Body of pancreas (tissue), 4 donors: ENCODE results near the gene MAP7D2. TPM values are rescaled to one million over a fixed set of nuclear protein-coding genes. Genes with fewer than 3 reads are reported as not detected.

Experiments
- ATAC-seq: fragments of 150-250 bp; one replicate; pipeline ENCODE4 v1.9.1; 2016
- DNase-seq, 4 donors: peaks; one replicate each; pipeline ENCODE4 v3.0.0-alpha.2; 2019
- H3K27ac ChIP-seq, 4 donors: fragments of 200-600 bp; sonication (generic); 1 replicate in 3 of 4; 2 replicates in 1 of 4; pipeline versions ENCODE4 v1.5.1 to v1.6.1; 2016 to 2019; ENCODE audit warnings: mild to moderate bottlenecking in 1 of 4, mixed read lengths in 1 of 4, moderate library complexity in 1 of 4
- H3K27me3 ChIP-seq, 2 donors: fragments of 200-600 bp; sonication (generic); one replicate each; pipeline ENCODE4 v1.6.0; 2016; ENCODE audit warnings: mild to moderate bottlenecking in 1 of 2
- H3K36me3 ChIP-seq, 2 donors: fragments of 200-600 bp; sonication (generic); replicated peaks in 1 of 2; 2 replicates each; pipeline ENCODE4 v1.5.1; 2016; ENCODE audit warnings: low read depth in 2 of 2; ENCODE audit not compliant: insufficient read depth in 1 of 2
- H3K4me1 ChIP-seq: fragments of 200-600 bp; sonication (generic); one replicate; pipeline ENCODE4 v1.6.0; 2016
- H3K4me3 ChIP-seq, 2 donors: fragments of 200-600 bp; sonication (generic); 1 replicate in 1 of 2; 2 replicates in 1 of 2; pipeline ENCODE4 v1.5.1; 2016 to 2019
- H3K9me3 ChIP-seq, 3 donors: fragments of 200-600 bp; sonication (generic); 1 replicate in 2 of 3; 2 replicates in 1 of 3; pipeline ENCODE4 v1.5.1; 2016
- POLR2A ChIP-seq, 3 donors: fragments of 450-650 bp; IDR thresholded peaks; one replicate each; pipeline ENCODE4 v1.6.1; 2016; ENCODE audit warnings: antibody characterized with exemption in 3 of 3, mild to moderate bottlenecking in 2 of 3
- WGBS, 2 donors: methylation state at CpG; one replicate each; pipeline ENCODE4 v1.1.5; 2017; 5-methylcytosine and 5-hydroxymethylcytosine counted together
- intact Hi-C: fragments of 100-400 bp; cut with DNase I; formaldehyde crosslinking; loops from one replicate; pipeline ENCODE4 v1.15.1; 2023
- microRNA counts, 2 donors: library from miRNA; unstranded; fragments of <30 nt; microRNA quantifications; one replicate each; lab custom pipeline; 2017
- microRNA-seq, 2 donors: library from miRNA; unstranded; fragments of <30 nt; microRNA quantifications; one replicate each; pipeline ENCODE4, GENCODE V29; 2016; ENCODE audit warnings: borderline number of aligned reads in 2 of 2, borderline replicate concordance in 2 of 2
- small RNA-seq: library from RNA; depleted of rRNA; stranded (forward); fragments of <200 nt; gene quantifications from one replicate; pipeline ENCODE3, GENCODE V24; 2016
- total RNA-seq, 2 donors: library from RNA; depleted of rRNA; stranded (reverse); fragments of >200 nt; gene quantifications; one replicate each; pipeline ENCODE4 v1.1.0, GENCODE V29; 2016
- TF ChIP-seq, protein P1 (sequence below), 7 experiments: fragments of 450-650 bp in 4 of 7; fragments of 200-600 bp in 3 of 7; sonication (generic) in 3 of 7; IDR thresholded peaks; one replicate each; pipeline ENCODE4 v1.5.1; 2016 to 2019; ENCODE audit warnings: antibody characterized with exemption in 7 of 7

MAP7D2 gene
- total RNA-seq, 2 donors from 2014 or later = under 0.01 to 0.99 TPM

DNA sequence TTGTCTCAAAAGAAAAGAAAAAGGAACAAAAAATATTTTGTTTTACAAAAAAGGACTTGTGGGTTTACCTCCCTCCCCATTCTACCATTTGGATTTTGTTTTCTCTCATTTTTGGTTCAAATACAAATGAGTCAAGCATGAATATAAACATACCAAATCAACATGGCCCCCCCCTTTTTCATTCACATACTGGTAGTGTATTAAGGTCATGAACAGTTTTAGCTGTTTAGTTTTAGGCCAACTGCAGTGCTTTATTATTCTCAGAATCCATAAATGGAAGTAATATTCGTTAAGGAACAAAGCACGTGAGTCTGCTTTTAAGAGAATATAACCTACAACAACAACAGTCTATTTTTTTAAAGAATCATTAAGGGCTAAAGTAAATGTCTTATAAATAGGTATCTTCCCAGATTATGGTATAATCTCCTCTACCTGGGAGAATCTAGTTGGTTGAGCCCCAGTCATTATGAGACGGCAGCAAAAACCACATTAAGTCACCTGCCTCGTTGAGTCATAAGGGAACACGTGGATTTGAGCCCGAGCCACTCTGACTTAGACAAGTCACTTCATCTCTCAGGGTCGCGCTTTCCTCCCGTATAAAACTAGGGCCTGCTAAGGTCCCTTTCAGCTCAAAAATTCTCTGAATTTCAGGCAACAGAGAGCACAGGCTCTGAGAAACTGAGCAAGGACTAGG is 152.5 kb downstream of the MAP7D2 start:
- no peaks in the 10 kb centered on the region for H3K36me3 ChIP-seq
- ATAC-seq (no peak), DNase-seq (no peak)
- TF ChIP-seq POLR2A (IDR thresholded peaks at IDR 0.05) = no peak
- TF ChIP-seq, protein P1, sequence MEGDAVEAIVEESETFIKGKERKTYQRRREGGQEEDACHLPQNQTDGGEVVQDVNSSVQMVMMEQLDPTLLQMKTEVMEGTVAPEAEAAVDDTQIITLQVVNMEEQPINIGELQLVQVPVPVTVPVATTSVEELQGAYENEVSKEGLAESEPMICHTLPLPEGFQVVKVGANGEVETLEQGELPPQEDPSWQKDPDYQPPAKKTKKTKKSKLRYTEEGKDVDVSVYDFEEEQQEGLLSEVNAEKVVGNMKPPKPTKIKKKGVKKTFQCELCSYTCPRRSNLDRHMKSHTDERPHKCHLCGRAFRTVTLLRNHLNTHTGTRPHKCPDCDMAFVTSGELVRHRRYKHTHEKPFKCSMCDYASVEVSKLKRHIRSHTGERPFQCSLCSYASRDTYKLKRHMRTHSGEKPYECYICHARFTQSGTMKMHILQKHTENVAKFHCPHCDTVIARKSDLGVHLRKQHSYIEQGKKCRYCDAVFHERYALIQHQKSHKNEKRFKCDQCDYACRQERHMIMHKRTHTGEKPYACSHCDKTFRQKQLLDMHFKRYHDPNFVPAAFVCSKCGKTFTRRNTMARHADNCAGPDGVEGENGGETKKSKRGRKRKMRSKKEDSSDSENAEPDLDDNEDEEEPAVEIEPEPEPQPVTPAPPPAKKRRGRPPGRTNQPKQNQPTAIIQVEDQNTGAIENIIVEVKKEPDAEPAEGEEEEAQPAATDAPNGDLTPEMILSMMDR (IDR thresholded peaks at IDR 0.05) = no peak
- intact Hi-C loops = no loop called here
- H3K4me3 ChIP-seq = no peak overlapping the region
- no peak overlapping the region for H3K27ac ChIP-seq
- H3K9me3 ChIP-seq = no peaks in the 10 kb centered on the region
- H3K27me3 ChIP-seq = no peaks in the 10 kb centered on the region
- no peaks in the 10 kb centered on the region for H3K4me1 ChIP-seq
- 81 to 91% methylated on average over 7 to 8 of the region's 9 CpGs for WGBS, 2 donors

DNA sequence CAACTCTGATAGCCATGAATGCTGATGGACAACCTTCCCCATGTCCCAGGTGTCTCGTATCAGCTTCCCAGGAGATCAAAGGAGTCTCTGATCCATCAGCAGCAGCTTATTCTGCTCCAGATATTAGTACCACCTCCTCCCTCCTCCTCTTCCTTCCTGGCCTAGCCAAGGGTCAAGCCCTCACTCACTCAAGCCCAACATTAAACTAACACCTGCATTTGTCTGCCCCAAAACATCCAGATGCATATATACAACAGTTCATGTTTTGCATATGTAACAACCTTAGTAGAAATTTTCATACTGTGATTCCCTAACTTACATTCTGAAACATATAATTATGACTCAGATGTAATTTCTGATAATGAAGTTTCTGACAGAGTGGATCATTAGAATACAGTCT is 155.8 kb downstream of the MAP7D2 start:
- intact Hi-C loops = no loop called here
- Histone ChIP-seq H3K36me3 (no peaks in the 10 kb centered on the region), H3K27me3 (no peaks in the 10 kb centered on the region), H3K4me3 (no peak overlapping the region), H3K4me1 (no peaks in the 10 kb centered on the region), H3K9me3 (no peaks in the 10 kb centered on the region), H3K27ac (no peak overlapping the region)
- DNase-seq (no peak), ATAC-seq (no peak)
- TF ChIP-seq, protein P1 (IDR thresholded peaks at IDR 0.05) = no peak
- no peak for TF ChIP-seq POLR2A (IDR thresholded peaks at IDR 0.05)
- WGBS, 2 donors = 88 to 100% methylated on average over 1 of the region's 1 CpG

DNA sequence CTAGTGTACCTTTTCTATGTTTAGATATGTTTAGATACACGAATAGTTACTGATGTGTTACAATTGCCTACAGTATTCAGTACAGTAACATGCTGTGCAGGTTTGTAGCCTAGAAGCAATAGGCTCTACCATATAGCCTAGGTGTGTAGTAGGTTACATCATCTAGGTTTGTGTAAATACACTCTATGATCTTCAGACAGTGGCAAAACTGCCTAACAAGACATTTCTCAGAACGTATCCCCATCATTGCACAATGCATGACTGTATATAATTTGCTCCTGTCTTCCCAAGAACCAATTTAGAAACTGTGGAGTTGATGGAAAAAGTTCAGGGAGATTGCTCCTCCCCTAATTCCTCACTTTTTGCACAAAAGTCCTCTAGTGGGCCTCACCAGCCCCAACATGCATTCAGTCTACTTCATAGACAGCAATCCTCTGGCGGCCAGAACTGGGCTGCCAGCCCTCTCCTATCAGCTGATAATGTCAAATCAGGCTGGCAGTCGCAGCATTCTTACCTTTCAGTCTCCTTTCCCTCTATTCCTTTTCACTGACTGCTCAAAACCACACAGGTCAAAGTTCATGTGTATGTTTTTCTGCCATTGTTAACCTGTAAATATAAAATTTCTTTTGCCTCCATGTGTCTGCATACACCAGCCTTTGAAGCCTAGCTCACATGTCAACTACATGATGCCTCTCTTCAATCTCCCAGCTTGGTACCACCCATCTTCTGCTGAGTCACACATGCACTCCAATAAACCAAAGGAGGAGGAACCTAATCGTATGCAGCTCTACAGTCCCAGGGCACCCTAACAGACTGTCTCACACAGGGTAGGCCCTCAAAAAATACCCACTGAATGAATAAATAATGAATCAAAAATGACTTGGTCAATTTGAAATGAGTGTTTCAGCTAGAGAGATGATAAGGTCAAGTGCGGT is 157.9 kb downstream of the MAP7D2 start:
- intact Hi-C loops = no loop called here
- TF ChIP-seq, protein P1 (IDR thresholded peaks at IDR 0.05) = no peak
- TF ChIP-seq POLR2A (IDR thresholded peaks at IDR 0.05) = no peak
- no peak for ATAC-seq
- Histone ChIP-seq H3K27ac (no peak overlapping the region), H3K27me3 (no peaks in the 10 kb centered on the region), H3K4me3 (no peak overlapping the region), H3K9me3 (no peaks in the 10 kb centered on the region), H3K36me3 (no peaks in the 10 kb centered on the region), H3K4me1 (no peaks in the 10 kb centered on the region)
- 68 to 71% methylated on average over 5 to 6 of the region's 6 CpGs for WGBS, 2 donors
- DNase-seq = no peak

DNA sequence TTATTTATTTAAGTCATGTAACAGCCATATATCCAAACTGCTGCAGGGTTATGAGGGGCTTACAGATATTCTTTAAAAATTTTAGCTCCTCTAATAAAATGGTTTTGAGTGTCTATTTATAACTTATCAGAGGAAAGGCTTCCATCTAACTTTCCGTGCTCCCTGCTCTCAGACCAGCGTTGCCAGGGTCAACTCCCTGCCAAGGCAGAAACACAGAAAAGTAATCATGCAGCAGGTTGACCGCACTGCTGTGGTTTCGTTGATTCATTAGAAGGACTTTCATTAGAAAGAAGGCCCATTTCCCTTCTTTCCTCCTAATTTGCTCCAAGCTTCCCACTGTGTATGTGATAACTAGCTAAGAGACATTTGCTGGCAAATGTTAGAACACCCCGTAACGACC is 159.8 kb downstream of the MAP7D2 start:
- Histone ChIP-seq H3K27ac (no peak overlapping the region), H3K36me3 (no peaks in the 10 kb centered on the region), H3K4me1 (no peaks in the 10 kb centered on the region), H3K4me3 (no peak overlapping the region), H3K9me3 (no peaks in the 10 kb centered on the region), H3K27me3 (no peaks in the 10 kb centered on the region)
- DNase-seq (peak in 1 of 4 donors; percentile 2), ATAC-seq (no peak)
- TF ChIP-seq POLR2A (IDR thresholded peaks at IDR 0.05) = no peak
- TF ChIP-seq, protein P1 (IDR thresholded peaks at IDR 0.05) = no peak
- intact Hi-C loops = no loop called here
- 87 to 92% methylated on average over 6 of the region's 6 CpGs for WGBS, 2 donors

MicroRNA genes within 50 kb of the gene (microRNA counts, 767-probe panel; counts per million panel counts)
- 0 to 736 counts per million in 2 donors for microRNA hsa-miR-23c (lab: Ali Mortazavi, UCI)

Small RNA genes lying within 50 kb of the gene (microRNA-seq; reads per million reads assigned to microRNA genes)
- gene MIR23C = 86.2 to 122 reads per million in 2 donors

Small RNA genes lying within 50 kb of the gene (small RNA-seq; reads per million reads assigned to genes)
- gene MIR23C = not detected
- not detected for gene RF00019
- gene RF00493 = 48.4 reads per million, percentile 95 among the genes with 10 or more reads in this experiment
- not detected for gene RF00494

Other genes with a start within 250 kb of the MAP7D2 start
- gene SH3KBP1, start 229.3 kb downstream of the MAP7D2 start, total RNA-seq = 10 to 100 TPM in 1 of 2 donors, 1 to 10 TPM in 1; 4.7 to 11.2 TPM
- gene BCLAF3, start 125.8 kb downstream of the MAP7D2 start, total RNA-seq = 1 to 10 TPM; 8.0 to 8.9 TPM
- gene EIF1AX, start 24.9 kb upstream of the MAP7D2 start, total RNA-seq = 10 to 100 TPM; 23.4 to 29.1 TPM
- gene RPS6KA3, start 150.0 kb upstream of the MAP7D2 start, total RNA-seq = 10 to 100 TPM; 16.2 to 27.5 TPM